Psoas muscle (tissue), 8 donors: ENCODE data around the gene PREX1. TPM values are rescaled to one million over a fixed set of nuclear protein-coding genes. Genes with fewer than 3 reads are reported as not detected.

ENCODE experiments used
- ATAC-seq, 4 donors: fragments of 200-7000 bp; cut with Tn5 transposase; one replicate each; pipeline ENCODE4 v1.9.1; 2020; ENCODE audit warnings: moderate library complexity in 3 of 4, mild to moderate bottlenecking in 2 of 4
- DNase-seq, 2 donors: peaks; one replicate each; pipeline ENCODE4 v3.0.0-alpha.2; 2020
- H3K27ac ChIP-seq: fragments of 200-600 bp; one replicate; pipeline ENCODE4 v1.8.0; 2022
- H3K27me3 ChIP-seq, 3 donors: fragments of 200-600 bp in 1 of 3; one replicate each; pipeline versions ENCODE4 v1.6.1 to v1.8.0; 2013 to 2022; ENCODE audit warnings: low read length in 2 of 3, mild to moderate bottlenecking in 2 of 3, moderate library complexity in 1 of 3; ENCODE audit not compliant: insufficient read depth in 3 of 3
- H3K36me3 ChIP-seq, 2 donors: fragments of 200-600 bp in 1 of 2; one replicate each; pipeline versions ENCODE4 v1.6.1 to v1.8.0; 2013 to 2022; ENCODE audit warnings: low read depth in 1 of 2, mild to moderate bottlenecking in 1 of 2, moderate library complexity in 1 of 2; ENCODE audit not compliant: insufficient read depth in 1 of 2
- H3K4me1 ChIP-seq: fragments of 200-600 bp; one replicate; pipeline ENCODE4 v1.8.0; 2022
- H3K4me3 ChIP-seq: fragments of 200-600 bp; one replicate; pipeline ENCODE4 v1.8.0; 2022; ENCODE audit warnings: mild to moderate bottlenecking
- H3K9me3 ChIP-seq: fragments of 200-600 bp; one replicate; pipeline ENCODE4 v1.8.0; 2022
- CTCF ChIP-seq: fragments of 200-600 bp; IDR thresholded peaks from one replicate; pipeline ENCODE4 v1.8.0; 2022; ENCODE audit warnings: antibody characterized with exemption
- WGBS, 3 donors: extraction: QIAGEN DNeasy Blood & Tissue Kit; methylation state at CpG; one replicate each; pipeline versions ENCODE4 v1.1.6 to v1.1.7; 2013; 5-methylcytosine and 5-hydroxymethylcytosine counted together
- intact Hi-C, 2 donors: fragments of 100-400 bp; cut with DNase I; formaldehyde crosslinking; loops; one replicate each; pipeline versions ENCODE4 v1.11.0 to v1.14.2; 2022
- polyA plus RNA-seq, 3 donors: library from polyadenylated mRNA; stranded (reverse); fragments of 200-250 nt; gene quantifications; one replicate each; pipeline ENCODE4 v1.2.3, GENCODE V29; 2013
- total RNA-seq, 4 donors: library from RNA; stranded (reverse); fragmentation: NEBNext Ultra II Directional in 2 of 4; extraction: Animal tissue kit (Norgen Biotek cat#: 25700) in 2 of 4; gene quantifications; one replicate each; pipeline versions ENCODE4 v1.2.1 to v1.2.4, GENCODE V29; 2021 to 2023
- donor health status: healthy with polysubstance abuse.
- donor health status: DM: no; HTN: no; CAD: no; lungs with moderate emphysema.
- donor health status: Bipolar disorder and iron deficiency.
- donor health status: healthy.
- donor health status: DM: yes; HTN: yes; CAD: no.
- donor health status: DM: no; HTN: no; CAD: no.
- donor health status: DM: no; HTN: no; CAD: no.
- donor health status: DM: yes; HTN: yes; CAD: no.

PREX1 gene
- total and polyA plus RNA-seq, 7 donors: 2.5 to 8.3 (median 5.3) TPM

- no peaks in the 10 kb centered on the region for H3K36me3 ChIP-seq
- no peak overlapping the region for H3K27ac ChIP-seq
- ATAC-seq (no peak), DNase-seq (no peak)
- 95 to 97% (median 96%) methylated on average over 3 of the region's 3 CpGs for WGBS, 3 donors
- H3K4me1 ChIP-seq: no peaks in the 10 kb centered on the region
- no peaks in the 10 kb centered on the region for H3K27me3 ChIP-seq
- no peak for TF ChIP-seq CTCF
- no peak overlapping the region for H3K4me3 ChIP-seq
- no peaks in the 10 kb centered on the region for H3K9me3 ChIP-seq
- intact Hi-C loops: no loop called here
Measured at GRCh38 chr20:48674461-48674860, 153.3 kb downstream of the PREX1 start.

- DNase-seq (no peak), ATAC-seq (no peak)
- no peaks in the 10 kb centered on the region for H3K9me3 ChIP-seq
- intact Hi-C loops: no loop called here
- H3K27ac ChIP-seq: no peak overlapping the region
- no peaks in the 10 kb centered on the region for H3K27me3 ChIP-seq
- H3K4me3 ChIP-seq: no peak overlapping the region
- no peaks in the 10 kb centered on the region for H3K4me1 ChIP-seq
- H3K36me3 ChIP-seq: no peaks in the 10 kb centered on the region
- 90 to 97% (median 93%) methylated on average over 4 of the region's 4 CpGs for WGBS, 3 donors
- TF ChIP-seq CTCF: no peak
Measured at GRCh38 chr20:48673507-48673906, 154.3 kb downstream of the PREX1 start.

- whole genome bisulfite sequencing, 3 donors: 91 to 97% (median 93%) methylated on average over 7 to 8 of the region's 8 CpGs
- no peak for DNase-seq
Measured at GRCh38 chr20:48672324-48672723, 155.5 kb downstream of the PREX1 start.

GRCh38 chr20:48671141-48671540 is 156.7 kb downstream of the PREX1 start:
- intact Hi-C loops: no loop called here
- H3K4me1 ChIP-seq: no peaks in the 10 kb centered on the region
- no peaks in the 10 kb centered on the region for H3K36me3 ChIP-seq
- ATAC-seq (no peak), DNase-seq (no peak)
- no peaks in the 10 kb centered on the region for H3K9me3 ChIP-seq
- no peak overlapping the region for H3K4me3 ChIP-seq
- H3K27ac ChIP-seq: no peak overlapping the region
- no peaks in the 10 kb centered on the region for H3K27me3 ChIP-seq
- WGBS, 3 donors: 97 to 98% (median 98%) methylated on average over 3 of the region's 3 CpGs
- TF ChIP-seq CTCF: no peak

More at GRCh38 chr20:48672324-48672723, 155.5 kb downstream of the PREX1 start:
- Histone ChIP-seq H3K27ac (no peak overlapping the region), H3K27me3 (no peaks in the 10 kb centered on the region), H3K4me1 (no peaks in the 10 kb centered on the region), H3K4me3 (no peak overlapping the region), H3K9me3 (no peaks in the 10 kb centered on the region), H3K36me3 (no peaks in the 10 kb centered on the region)
- ATAC-seq: no peak
- TF ChIP-seq CTCF: no peak
- intact Hi-C loops: no loop called here

GRCh38 chr20:48669946-48670605 is 157.7 kb downstream of the PREX1 start:
- no peak for DNase-seq
- Histone ChIP-seq H3K4me3 (no peak overlapping the region), H3K36me3 (no peaks in the 10 kb centered on the region), H3K27me3 (no peaks in the 10 kb centered on the region), H3K9me3 (no peaks in the 10 kb centered on the region), H3K4me1 (no peaks in the 10 kb centered on the region), H3K27ac (no peak overlapping the region)
- no peak for ATAC-seq
- WGBS, 3 donors: 86 to 94% (median 87%) methylated on average over 11 of the region's 11 CpGs
- intact Hi-C loops: no loop called here
- no peak for TF ChIP-seq CTCF
